ENCODE measurements around the gene UGT1A7. TPM values are rescaled to one million over a fixed set of nuclear protein-coding genes. Genes with fewer than 3 reads are reported as not detected.
"Not testable (repeated sequence)": the region's sequence is repeated elsewhere in the genome, so short reads cannot be mapped to it uniquely, and the experiment has no call there.

Gene UGT1A7
- total RNA-seq, 1 donor from 2014 or later, result not detected

DNA sequence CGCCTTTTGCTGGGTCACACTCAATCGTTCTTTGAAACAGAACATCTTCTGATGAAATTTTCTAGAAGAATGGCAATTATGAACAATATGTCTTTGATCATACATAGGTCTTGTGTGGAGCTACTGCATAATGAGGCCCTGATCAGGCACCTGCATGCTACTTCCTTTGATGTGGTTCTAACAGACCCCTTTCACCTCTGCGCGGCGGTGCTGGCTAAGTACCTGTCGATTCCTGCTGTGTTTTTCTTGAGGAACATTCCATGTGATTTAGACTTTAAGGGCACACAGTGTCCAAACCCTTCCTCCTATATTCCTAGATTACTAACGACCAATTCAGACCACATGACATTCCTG is 31.5 kb downstream of the UGT1A7 start:
- Mint-ChIP-seq H3K27me3 (ENCODE audit: low read depth) (peaks cover 10% of the 10 kb centered on the region), H3K4me3 (no peak overlapping the region), H3K27ac (ENCODE audit: unreplicated experiment) (no peak overlapping the region), H3K9me3 (no peaks in the 10 kb centered on the region), H3K4me1 (no peaks in the 10 kb centered on the region), H3K36me3 (ENCODE audit: low read depth) (no peaks in the 10 kb centered on the region)
- DNase-seq (ENCODE audit: low read depth, low spot score), result no peak
- TF ChIP-seq, protein P1, sequence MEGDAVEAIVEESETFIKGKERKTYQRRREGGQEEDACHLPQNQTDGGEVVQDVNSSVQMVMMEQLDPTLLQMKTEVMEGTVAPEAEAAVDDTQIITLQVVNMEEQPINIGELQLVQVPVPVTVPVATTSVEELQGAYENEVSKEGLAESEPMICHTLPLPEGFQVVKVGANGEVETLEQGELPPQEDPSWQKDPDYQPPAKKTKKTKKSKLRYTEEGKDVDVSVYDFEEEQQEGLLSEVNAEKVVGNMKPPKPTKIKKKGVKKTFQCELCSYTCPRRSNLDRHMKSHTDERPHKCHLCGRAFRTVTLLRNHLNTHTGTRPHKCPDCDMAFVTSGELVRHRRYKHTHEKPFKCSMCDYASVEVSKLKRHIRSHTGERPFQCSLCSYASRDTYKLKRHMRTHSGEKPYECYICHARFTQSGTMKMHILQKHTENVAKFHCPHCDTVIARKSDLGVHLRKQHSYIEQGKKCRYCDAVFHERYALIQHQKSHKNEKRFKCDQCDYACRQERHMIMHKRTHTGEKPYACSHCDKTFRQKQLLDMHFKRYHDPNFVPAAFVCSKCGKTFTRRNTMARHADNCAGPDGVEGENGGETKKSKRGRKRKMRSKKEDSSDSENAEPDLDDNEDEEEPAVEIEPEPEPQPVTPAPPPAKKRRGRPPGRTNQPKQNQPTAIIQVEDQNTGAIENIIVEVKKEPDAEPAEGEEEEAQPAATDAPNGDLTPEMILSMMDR (conservative IDR thresholded peaks at IDR 0.05), result no peak

DNA sequence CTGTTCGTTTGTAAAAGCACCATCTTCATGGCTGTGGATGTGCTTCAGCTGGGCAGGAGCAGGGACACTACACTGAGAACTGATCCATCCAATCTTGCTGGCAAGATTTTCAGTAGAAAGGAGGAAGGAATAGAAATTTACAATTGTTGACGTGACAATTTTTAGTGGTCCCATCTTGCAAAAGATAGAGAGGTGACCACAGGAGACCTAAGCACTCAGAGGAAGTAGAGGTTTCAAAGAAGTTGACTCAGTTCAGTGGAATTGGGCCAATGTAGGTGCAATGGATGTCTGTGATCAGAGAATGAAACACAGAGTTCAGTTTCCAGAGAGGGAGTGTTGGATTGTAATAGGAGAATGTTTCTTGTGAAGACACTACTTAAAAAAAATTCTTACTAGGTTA is 32.4 kb downstream of the UGT1A7 start:
- H3K4me3 Mint-ChIP-seq, result no peak overlapping the region
- no peak for DNase-seq (ENCODE audit: low read depth, low spot score)
- TF ChIP-seq, protein P1 (conservative IDR thresholded peaks at IDR 0.05), result no peak
- no peaks in the 10 kb centered on the region for H3K9me3 Mint-ChIP-seq
- no peaks in the 10 kb centered on the region for H3K4me1 Mint-ChIP-seq
- H3K27ac Mint-ChIP-seq (ENCODE audit: unreplicated experiment), result no peak overlapping the region
- H3K36me3 Mint-ChIP-seq (ENCODE audit: low read depth), result no peaks in the 10 kb centered on the region
- H3K27me3 Mint-ChIP-seq (ENCODE audit: low read depth), result peaks cover 10% of the 10 kb centered on the region

DNA sequence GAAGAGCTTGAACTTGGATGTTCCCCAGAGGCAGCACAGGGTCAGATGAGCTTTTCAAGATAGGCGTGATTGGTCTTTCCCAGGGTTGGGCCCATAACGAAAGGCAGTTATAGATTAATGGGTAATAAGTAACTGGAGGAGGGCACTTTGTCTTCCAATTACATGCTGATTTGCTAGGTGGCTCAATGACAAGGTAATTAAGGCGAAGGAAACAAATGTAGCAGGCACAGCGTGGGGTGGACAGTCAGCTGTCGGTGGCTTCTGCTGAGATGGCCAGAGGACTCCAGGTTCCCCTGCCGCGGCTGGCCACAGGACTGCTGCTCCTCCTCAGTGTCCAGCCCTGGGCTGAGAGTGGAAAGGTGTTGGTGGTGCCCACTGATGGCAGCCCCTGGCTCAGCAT is 36.9 kb downstream of the UGT1A7 start, which contains the start of gene UGT1A4:
UGT1A4 (plus strand) TSS at position 185 of the 400 bp plus-strand sequence; CDS start at position 270, 85 bp downstream.
- no peak within 1 kb of the TSS for H3K27ac Mint-ChIP-seq (ENCODE audit: unreplicated experiment)
- peaks cover 7% of the 10 kb centered on the region for H3K27me3 Mint-ChIP-seq (ENCODE audit: low read depth)
- TF ChIP-seq, protein P1 (conservative IDR thresholded peaks at IDR 0.05), result no peak
- no peaks in the 10 kb centered on the region for H3K4me1 Mint-ChIP-seq
- no peak for DNase-seq (ENCODE audit: low read depth, low spot score)
- H3K4me3 Mint-ChIP-seq, result no peak within 1 kb of the TSS
- peaks cover 4% of the 10 kb centered on the region for H3K36me3 Mint-ChIP-seq (ENCODE audit: low read depth)
- peaks cover 6% of the 10 kb centered on the region for H3K9me3 Mint-ChIP-seq

DNA sequence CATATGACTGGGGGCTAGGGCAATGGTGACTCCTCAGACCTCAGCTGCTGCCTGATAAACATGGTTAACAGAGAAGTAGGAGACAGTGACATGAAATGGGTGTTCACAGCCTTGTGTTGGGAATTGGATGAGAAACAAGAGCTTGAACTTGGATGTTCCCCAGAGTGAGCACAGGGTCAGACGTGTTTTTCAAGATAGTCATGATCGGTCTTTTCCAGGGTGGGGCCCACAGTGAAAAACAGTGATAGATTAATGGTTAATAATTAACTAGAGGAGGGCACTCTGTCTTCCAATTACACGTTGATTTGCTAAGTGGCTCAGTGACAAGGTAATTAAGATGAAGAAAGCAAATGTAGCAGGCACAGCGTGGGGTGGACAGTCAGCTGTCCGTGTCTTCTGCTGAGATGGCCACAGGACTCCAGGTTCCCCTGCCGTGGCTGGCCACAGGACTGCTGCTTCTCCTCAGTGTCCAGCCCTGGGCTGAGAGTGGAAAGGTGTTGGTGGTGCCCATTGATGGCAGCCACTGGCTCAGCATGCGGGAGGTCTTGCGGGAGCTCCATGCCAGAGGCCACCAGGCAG is 47.1 kb downstream of the UGT1A7 start, which contains the start of gene UGT1A3:
UGT1A3 (plus strand) TSS at position 320 of the 579 bp plus-strand sequence; CDS start at position 405, 85 bp downstream.
- no peak within 1 kb of the TSS for H3K4me3 Mint-ChIP-seq
- H3K36me3 Mint-ChIP-seq (ENCODE audit: low read depth), result peaks cover 3% of the 10 kb centered on the region
- H3K4me1 Mint-ChIP-seq, result no peaks in the 10 kb centered on the region
- H3K9me3 Mint-ChIP-seq, result peaks cover 16% of the 10 kb centered on the region
- TF ChIP-seq, protein P1 (conservative IDR thresholded peaks at IDR 0.05), result no peak
- H3K27ac Mint-ChIP-seq (ENCODE audit: unreplicated experiment), result no peak within 1 kb of the TSS
- peaks cover 3% of the 10 kb centered on the region for H3K27me3 Mint-ChIP-seq (ENCODE audit: low read depth)
- DNase-seq (ENCODE audit: low read depth, low spot score), result no peak

DNA sequence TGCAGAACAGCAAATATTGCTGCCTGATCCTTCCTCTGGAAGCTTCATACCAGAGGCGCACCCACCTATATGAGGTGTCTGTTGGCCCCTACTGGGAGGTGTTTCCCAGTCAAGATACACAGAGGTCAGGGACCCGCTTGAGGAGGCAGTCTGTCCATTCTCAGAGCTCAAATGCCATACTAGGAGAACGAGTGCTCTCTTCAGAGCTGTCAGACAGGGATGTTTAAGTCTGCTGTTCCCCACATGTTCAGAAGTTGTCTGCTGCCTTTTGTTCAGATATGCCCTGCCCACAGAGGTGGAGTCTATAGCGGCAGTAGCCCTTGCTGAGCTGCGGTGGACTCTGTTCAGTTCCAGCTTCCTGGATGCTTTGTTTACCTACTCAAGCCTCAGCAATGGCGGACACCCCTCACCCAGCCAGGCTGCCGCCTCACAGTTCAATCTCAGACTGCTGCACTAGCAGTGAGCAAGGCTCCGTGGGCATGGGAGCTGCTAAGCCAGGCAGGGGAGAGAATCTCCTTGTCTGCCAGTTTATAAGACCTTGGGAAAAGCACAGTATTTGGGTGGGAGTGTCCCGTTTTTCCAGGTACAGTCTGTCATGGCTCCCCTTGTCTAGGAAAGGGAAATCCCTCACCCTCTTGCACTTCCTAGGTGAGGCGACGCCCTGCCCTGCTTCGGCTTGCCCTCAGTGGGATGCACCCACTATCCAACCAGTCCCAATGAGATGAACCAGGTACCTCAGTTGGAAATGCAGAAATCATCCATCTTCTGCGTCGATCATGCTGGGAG is 55.4 kb downstream of the UGT1A7 start:
- H3K4me3 Mint-ChIP-seq; H3K27me3 Mint-ChIP-seq (ENCODE audit: low read depth); DNase-seq (ENCODE audit: low read depth, low spot score); H3K36me3 Mint-ChIP-seq (ENCODE audit: low read depth); H3K27ac Mint-ChIP-seq (ENCODE audit: unreplicated experiment); H3K4me1 Mint-ChIP-seq: not testable (repeated sequence)
- H3K9me3 Mint-ChIP-seq, result peaks cover 11% of the 10 kb centered on the region

DNA sequence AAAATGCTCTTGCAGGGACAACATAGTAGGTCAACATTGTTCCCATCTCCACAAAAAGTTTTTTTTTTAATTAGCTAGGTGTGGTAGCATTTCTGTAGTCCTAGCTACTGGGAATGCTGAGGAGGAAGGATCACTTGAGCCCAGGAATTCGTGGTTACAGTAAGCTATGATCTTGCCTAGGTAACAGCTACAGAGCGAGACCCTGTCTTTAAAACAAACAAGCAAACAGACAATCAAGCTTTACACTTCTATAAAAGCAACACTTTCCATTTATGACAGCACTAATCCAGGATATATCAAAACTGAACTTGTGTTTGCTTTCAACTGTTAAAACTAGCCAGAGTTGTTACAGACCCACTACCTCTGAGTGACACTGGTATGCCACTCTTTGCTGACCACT is 59.2 kb downstream of the UGT1A7 start:
- no peaks in the 10 kb centered on the region for H3K27me3 Mint-ChIP-seq (ENCODE audit: low read depth)
- no peak overlapping the region for H3K27ac Mint-ChIP-seq (ENCODE audit: unreplicated experiment)
- no peaks in the 10 kb centered on the region for H3K4me1 Mint-ChIP-seq

More for the DNA sequence above, 59.2 kb downstream of the UGT1A7 start:
- peaks cover 6% of the 10 kb centered on the region for H3K9me3 Mint-ChIP-seq
- H3K4me3 Mint-ChIP-seq, result no peak overlapping the region
- DNase-seq (ENCODE audit: low read depth, low spot score), result no peak
- TF ChIP-seq, protein P1 (conservative IDR thresholded peaks at IDR 0.05), result no peak
- H3K36me3 Mint-ChIP-seq (ENCODE audit: low read depth), result no peaks in the 10 kb centered on the region
